Measurements from ENCODE around the gene C4A.

- TF ChIP-seq HOXA7 (CRISPR knock-in tag; IDR thresholded peaks at IDR 0.05; ENCODE audit: borderline replicate concordance) (no peak), ZNF629 (tag by site-specific recombination; IDR thresholded peaks at IDR 0.05) (no peak), ZNF791 (tag by site-specific recombination; IDR thresholded peaks at IDR 0.05) (no peak), PBX3 (CRISPR knock-in tag; IDR thresholded peaks at IDR 0.05) (no peak), ZNF274 (IDR thresholded peaks at IDR 0.05; ENCODE audit: low read length) (no peak), ZNF274 (tag by site-specific recombination; IDR thresholded peaks at IDR 0.05; ENCODE audit: borderline replicate concordance) (no peak), ZNF239 (tag by site-specific recombination; IDR thresholded peaks at IDR 0.05) (no peak), ZNF138 (tag by site-specific recombination; IDR thresholded peaks at IDR 0.05; ENCODE audit: borderline replicate concordance) (no peak)
- TF ChIP-seq, protein P1, sequence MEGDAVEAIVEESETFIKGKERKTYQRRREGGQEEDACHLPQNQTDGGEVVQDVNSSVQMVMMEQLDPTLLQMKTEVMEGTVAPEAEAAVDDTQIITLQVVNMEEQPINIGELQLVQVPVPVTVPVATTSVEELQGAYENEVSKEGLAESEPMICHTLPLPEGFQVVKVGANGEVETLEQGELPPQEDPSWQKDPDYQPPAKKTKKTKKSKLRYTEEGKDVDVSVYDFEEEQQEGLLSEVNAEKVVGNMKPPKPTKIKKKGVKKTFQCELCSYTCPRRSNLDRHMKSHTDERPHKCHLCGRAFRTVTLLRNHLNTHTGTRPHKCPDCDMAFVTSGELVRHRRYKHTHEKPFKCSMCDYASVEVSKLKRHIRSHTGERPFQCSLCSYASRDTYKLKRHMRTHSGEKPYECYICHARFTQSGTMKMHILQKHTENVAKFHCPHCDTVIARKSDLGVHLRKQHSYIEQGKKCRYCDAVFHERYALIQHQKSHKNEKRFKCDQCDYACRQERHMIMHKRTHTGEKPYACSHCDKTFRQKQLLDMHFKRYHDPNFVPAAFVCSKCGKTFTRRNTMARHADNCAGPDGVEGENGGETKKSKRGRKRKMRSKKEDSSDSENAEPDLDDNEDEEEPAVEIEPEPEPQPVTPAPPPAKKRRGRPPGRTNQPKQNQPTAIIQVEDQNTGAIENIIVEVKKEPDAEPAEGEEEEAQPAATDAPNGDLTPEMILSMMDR (tag by site-specific recombination; IDR thresholded peaks at IDR 0.05), result 0 out of 2 replicates have a peak, but pooled peaks have one; percentile 10
Observed at GRCh38 chr6:32046450-32047083, 64.7 kb downstream of the C4A start.

All from HEK293 (cell line).